ENCODE data around the gene PCDH10.

DNA sequence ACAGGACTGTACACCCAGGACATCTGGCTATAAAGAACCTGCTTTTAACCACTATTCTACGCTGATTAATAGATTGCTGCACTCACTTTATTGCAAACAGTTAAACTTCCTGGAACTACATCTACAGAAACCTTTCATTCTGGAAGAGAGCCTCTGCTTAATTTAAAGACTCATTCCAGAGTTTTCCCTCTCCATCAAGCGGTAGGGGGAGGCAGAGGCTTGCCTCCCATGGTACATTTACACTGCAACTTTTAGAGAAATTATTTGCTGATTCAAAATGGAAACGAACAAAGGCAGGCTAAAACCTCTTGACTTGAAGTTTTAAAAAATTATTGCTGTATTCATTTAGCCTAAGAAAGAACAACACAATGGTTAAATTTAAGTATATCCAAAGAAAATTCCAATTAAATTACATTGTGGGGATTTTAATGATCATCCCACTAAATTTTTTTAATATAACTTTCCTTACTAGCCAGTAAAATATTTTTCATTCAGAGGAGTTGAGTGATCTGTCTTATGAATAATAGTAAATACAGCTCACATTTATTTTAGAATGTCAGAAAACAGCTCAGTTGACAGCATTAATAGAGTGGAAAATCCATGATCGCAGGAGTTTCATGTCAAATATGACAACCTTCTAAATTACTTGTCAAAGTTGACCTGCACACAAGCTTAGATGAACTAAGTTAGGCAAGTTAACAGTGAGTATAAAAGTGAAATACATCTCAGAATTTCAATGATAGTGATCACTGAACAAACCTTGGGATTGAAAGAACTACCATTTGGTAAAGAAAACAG, 46.3 kb upstream of the PCDH10 start:
- TF ChIP-seq, protein P1, sequence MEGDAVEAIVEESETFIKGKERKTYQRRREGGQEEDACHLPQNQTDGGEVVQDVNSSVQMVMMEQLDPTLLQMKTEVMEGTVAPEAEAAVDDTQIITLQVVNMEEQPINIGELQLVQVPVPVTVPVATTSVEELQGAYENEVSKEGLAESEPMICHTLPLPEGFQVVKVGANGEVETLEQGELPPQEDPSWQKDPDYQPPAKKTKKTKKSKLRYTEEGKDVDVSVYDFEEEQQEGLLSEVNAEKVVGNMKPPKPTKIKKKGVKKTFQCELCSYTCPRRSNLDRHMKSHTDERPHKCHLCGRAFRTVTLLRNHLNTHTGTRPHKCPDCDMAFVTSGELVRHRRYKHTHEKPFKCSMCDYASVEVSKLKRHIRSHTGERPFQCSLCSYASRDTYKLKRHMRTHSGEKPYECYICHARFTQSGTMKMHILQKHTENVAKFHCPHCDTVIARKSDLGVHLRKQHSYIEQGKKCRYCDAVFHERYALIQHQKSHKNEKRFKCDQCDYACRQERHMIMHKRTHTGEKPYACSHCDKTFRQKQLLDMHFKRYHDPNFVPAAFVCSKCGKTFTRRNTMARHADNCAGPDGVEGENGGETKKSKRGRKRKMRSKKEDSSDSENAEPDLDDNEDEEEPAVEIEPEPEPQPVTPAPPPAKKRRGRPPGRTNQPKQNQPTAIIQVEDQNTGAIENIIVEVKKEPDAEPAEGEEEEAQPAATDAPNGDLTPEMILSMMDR (IDR thresholded peaks at IDR 0.05; ENCODE audit: insufficient read depth, low read length, poor library complexity, severe bottlenecking) = no peak
- TF ChIP-seq EZH2phosphoT487 (conservative IDR thresholded peaks at IDR 0.05; ENCODE audit: low read length) = no peak

Data from SU-DHL-6 (cell line).